Right renal cortex interstitium (tissue), 3 donors: Measurements from ENCODE around the gene AKR1B15. TPM values are rescaled to one million over a fixed set of nuclear protein-coding genes. Genes with fewer than 3 reads are reported as not detected.
"Not testable (repeated sequence)": the region's sequence is repeated elsewhere in the genome, so short reads cannot be mapped to it uniquely, and the experiment has no call there.

Experiments used
- DNase-seq, 3 donors: peaks; one replicate each; pipeline ENCODE4 v3.0.0-alpha.2; 2013; ENCODE audit warnings: low read depth in 3 of 3, low spot score in 2 of 3
- polyA plus RNA-seq, 3 donors: library from polyadenylated mRNA; unstranded; fragments of 120-200 nt; gene quantifications; one replicate each; pipeline ENCODE4 v1.2.1, GENCODE V29; 2013; ENCODE audit not compliant: insufficient read length in 3 of 3

The AKR1B15 gene
- polyA plus RNA-seq = under 1 TPM in 1 of 3 donors, not detected in 2; 0.11 TPM

GRCh38 chr7:134548877-134549276, at the start of gene AKR1B15:
Gene AKR1B15 (plus strand): TSS chr7:134549110. CDS start chr7:134564620, 15,510 bp downstream.
- no peak for DNase-seq

- DNase-seq = no peak
Measured at GRCh38 chr7:134500406-134500805, 48.5 kb upstream of the AKR1B15 start.

- no peak for DNase-seq
Measured at GRCh38 chr7:134500982-134501381, 47.9 kb upstream of the AKR1B15 start.

- no peak for DNase-seq
Measured at GRCh38 chr7:134502463-134503371, 46.2 kb upstream of the AKR1B15 start.

GRCh38 chr7:134504660-134505164, 44.2 kb upstream of the AKR1B15 start:
- no peak for DNase-seq

- DNase-seq = no peak
Measured at GRCh38 chr7:134505856-134506255, 43.1 kb upstream of the AKR1B15 start.

- DNase-seq = no peak
Measured at GRCh38 chr7:134509010-134509409, 39.9 kb upstream of the AKR1B15 start.

GRCh38 chr7:134510646-134511045, 38.3 kb upstream of the AKR1B15 start:
- DNase-seq = no peak

GRCh38 chr7:134512271-134512670, 36.6 kb upstream of the AKR1B15 start:
- no peak for DNase-seq

GRCh38 chr7:134513169-134513752, 35.6 kb upstream of the AKR1B15 start:
- DNase-seq = peak in 1 of 3 donors; percentile 21

- no peak for DNase-seq
Measured at GRCh38 chr7:134514106-134514505, 34.8 kb upstream of the AKR1B15 start.

- DNase-seq = peak in 2 of 3 donors; percentile 47 to 57
Measured at GRCh38 chr7:134514663-134515062, 34.2 kb upstream of the AKR1B15 start.

- DNase-seq = no peak
Measured at GRCh38 chr7:134515569-134516468, 33.1 kb upstream of the AKR1B15 start.

- DNase-seq = no peak
Measured at GRCh38 chr7:134520130-134520529, 28.8 kb upstream of the AKR1B15 start.

- no peak for DNase-seq
Measured at GRCh38 chr7:134522601-134523000, 26.3 kb upstream of the AKR1B15 start.

GRCh38 chr7:134525449-134525848, 23.5 kb upstream of the AKR1B15 start:
- DNase-seq = not testable (repeated sequence)

- not testable (repeated sequence) for DNase-seq
Measured at GRCh38 chr7:134526552-134527248, 22.2 kb upstream of the AKR1B15 start.

- peak in 2 of 3 donors; percentile 13 to 29 for DNase-seq
Measured at GRCh38 chr7:134527979-134528371, 20.9 kb upstream of the AKR1B15 start.

- no peak for DNase-seq
Measured at GRCh38 chr7:134528749-134529148, 20.2 kb upstream of the AKR1B15 start.

- no peak for DNase-seq
Measured at GRCh38 chr7:134530460-134530859, 18.4 kb upstream of the AKR1B15 start.
